HPDE6-E6E7 (cell line): ENCODE results near the gene TBC1D22A.

Source experiments
- DNase-seq: peaks from one replicate; pipeline ENCODE4 v3.0.0; 2011; ENCODE audit warnings: missing footprints; ENCODE audit errors: extremely low spot score

The TBC1D22A gene

GRCh38 chr22:47032956-47033647 is 270.7 kb downstream of the TBC1D22A start:
- no peak for DNase-seq

DNA sequence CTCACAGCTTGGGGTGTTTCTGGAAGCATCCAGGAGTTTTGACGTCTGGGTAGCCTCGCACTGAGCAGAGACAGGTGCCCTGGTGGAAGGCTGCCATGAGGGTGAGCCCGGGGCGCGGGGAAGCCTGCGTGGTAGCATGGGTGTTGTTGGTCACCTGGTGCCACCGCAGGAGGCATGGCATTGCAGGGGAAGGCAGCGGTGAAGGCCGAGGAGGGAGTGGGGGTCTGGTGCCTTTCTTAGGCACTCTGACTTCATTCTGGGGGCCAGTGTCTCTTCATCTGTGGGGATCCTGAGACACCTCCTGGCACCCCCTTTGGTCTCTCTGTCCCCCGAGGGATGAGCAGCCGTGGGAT is 271.2 kb downstream of the TBC1D22A start:
- no peak for DNase-seq

DNA sequence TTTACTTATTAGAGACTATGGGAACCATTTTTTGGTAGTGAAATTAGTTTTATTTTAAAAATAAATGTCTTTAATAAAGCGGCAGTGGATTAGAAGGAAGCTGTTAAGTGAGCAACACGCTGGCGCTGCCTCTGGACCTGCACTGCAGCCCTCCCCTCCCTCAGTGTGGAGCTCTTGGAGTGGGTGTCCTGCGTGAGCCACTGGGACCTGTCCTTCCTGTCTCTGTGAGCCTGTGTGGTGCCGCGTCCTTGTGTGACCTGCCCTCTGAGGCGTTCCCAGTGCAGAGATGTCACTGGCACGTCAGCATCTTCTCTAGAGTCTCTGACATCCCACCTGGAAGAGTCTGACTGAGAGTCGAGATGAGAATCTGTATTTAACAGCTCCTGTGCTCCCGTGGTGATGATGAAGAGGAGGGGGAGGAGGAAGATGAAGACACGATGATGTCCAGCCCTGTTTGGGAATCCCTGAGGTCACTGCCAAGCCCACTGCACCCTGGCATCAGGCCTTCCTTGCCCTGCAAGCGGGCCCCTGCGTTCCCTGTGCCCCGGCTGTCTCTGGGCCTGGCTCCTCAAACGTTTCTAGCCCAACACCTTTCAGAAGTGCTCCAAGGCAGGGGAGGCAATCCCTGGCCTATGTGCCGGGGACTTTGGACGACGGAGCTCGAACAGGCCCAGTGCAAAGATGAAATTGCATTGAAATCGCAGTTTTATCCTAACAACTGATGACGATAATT is 271.8 kb downstream of the TBC1D22A start:
- no peak for DNase-seq

- no peak for DNase-seq
Observed at GRCh38 chr22:47034905-47035419, 272.5 kb downstream of the TBC1D22A start.

DNA sequence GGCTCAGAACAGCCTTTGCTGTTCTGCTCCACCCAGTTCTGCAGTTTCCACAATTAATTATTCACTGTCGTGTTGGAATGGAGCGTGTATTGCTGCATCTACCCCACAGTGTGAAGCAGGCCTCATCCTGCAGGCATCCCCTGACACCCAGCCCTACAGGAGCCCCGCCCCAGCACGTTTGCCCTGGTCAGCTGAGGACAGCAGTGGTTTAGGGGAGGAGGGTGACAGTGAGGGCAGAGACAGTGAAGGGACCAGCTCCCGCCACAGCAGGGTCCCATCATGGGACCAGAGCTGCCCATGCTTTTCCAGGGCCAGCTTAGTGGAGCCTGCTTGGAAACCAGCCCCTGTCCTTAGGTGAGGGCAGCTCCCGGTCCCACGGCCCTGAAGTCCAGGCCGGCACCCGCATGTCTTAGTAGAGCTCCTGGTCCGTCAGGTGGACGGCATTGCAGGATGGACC is 273.0 kb downstream of the TBC1D22A start:
- DNase-seq = no peak

DNA sequence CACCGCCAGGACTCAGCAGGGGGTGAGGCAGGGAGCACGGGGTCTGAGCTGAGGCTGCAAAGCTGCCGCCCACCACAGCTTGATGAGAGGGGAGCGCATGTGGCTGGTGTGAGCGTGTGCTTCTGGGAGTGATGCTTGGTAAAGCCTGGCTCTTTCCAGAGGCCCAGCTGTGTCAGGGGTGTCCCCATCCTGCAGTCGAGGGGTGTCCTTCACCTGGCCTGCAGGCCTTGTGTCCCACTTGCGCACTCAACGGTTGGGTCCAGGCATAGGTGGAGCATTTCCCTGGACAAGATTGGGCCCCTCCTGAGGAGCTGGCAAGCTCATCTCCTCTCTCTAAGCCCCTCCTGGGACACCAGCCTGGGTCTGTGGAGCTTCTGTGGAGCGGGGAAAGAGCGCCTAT is 273.9 kb downstream of the TBC1D22A start:
- DNase-seq = no peak

- no peak for DNase-seq
Observed at GRCh38 chr22:47036936-47037485, 274.6 kb downstream of the TBC1D22A start.

DNA sequence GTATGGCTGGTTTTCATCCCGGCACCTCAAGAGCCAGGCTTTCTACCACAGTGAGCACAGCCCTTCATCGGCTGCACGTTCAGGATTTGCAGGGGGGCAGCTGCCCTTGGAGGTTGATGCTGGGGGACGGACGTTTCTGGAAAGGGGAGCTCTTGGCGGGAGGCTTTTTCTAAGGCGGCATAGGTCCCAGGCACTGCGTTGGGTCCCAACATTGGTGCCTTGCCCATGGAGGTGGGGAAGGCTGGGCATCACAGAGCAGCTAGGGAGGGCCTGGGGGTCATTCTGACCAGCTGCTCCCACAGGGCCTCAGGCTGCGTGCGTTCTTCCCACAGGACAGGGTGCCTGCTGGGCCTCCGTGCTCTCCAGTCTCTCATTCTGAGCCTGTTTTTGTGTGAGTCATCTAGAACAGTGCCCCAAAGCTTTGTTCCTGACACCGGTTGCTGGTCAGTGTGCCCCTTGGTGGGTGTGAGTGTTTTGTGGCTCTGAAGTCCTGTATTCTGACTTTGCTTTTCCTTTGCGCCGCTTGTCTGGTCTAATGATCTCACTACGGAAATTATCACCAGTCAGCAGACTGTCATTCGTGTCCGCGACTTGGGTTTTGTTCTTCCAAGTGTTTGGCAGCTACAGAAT is 275.9 kb downstream of the TBC1D22A start:
- no peak for DNase-seq

- DNase-seq = no peak
Observed at GRCh38 chr22:47039356-47039755, 276.9 kb downstream of the TBC1D22A start.

DNA sequence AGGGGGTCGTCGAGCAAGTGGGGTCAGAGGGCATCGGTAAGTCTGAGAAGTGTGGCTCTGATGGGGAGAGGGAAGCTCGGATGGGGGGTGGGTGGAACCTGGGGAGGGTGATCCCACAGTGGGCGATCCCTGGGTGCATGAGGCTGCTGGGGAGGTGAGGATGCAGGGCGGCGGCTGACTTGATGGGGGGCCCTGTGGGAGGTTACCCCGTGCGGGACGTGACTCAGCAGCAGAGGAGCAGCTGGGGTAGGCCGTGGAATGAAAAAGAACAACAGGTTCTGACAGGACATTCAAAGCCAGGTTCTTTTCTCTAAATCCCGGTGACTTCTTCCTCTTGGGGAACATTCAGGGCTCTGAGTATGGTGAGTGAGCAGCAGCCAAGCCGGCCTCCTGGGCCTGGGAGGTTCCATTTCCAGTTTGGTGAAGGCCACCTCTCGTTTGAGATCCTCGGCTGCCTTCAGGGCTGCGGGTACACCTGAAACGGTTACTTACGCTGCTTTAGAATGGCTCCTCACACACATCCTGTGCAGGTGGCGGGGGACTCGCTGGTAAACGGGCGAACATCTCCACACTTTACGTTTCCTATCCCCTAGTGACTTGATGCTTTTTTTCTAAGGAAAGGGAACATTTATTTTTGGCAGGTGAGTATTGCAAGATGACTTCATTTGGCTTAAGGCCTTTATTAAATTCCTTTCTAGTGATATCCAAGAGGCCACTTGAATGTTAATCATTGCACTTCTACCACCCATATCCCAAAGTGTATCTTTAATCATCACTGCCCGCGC is 278.2 kb downstream of the TBC1D22A start:
- DNase-seq = no peak

- DNase-seq = no peak
Observed at GRCh38 chr22:47041271-47042115, 279.0 kb downstream of the TBC1D22A start.

DNA sequence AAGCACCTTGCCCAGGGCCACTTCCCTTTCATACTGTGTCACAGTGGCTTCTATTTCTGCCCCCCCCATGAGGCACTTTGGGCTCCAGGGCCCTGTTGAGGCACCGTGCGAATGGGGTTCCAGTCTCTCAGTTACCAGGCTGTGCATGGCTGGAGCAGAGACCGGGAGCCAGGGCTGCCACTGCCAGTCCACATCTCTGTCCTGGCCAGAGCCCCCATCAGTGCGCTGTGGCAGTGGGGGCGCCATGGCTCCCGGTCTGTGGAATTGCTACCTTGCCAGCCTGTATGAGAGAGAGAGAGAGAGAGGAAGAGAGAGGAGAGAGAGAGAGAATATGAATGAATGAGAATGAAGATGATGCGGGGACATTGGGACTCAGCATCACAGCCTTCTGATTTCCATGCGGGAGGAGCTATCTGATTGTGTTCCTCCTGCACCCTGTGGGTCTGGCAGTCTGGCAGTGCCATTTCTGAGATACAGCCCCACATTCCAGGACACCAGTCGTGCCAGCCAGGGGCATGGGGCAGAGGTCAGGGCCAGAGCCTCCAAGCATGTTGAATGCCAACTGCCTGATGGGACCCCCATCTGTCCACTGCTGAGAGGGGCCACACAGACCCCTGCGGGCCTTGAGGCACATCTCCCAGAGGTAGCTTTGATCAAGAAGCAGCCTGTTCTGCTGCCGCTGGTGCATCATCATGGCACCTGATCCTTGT is 279.8 kb downstream of the TBC1D22A start:
- DNase-seq = no peak

- no peak for DNase-seq
Observed at GRCh38 chr22:47042861-47043496, 280.5 kb downstream of the TBC1D22A start.

DNA sequence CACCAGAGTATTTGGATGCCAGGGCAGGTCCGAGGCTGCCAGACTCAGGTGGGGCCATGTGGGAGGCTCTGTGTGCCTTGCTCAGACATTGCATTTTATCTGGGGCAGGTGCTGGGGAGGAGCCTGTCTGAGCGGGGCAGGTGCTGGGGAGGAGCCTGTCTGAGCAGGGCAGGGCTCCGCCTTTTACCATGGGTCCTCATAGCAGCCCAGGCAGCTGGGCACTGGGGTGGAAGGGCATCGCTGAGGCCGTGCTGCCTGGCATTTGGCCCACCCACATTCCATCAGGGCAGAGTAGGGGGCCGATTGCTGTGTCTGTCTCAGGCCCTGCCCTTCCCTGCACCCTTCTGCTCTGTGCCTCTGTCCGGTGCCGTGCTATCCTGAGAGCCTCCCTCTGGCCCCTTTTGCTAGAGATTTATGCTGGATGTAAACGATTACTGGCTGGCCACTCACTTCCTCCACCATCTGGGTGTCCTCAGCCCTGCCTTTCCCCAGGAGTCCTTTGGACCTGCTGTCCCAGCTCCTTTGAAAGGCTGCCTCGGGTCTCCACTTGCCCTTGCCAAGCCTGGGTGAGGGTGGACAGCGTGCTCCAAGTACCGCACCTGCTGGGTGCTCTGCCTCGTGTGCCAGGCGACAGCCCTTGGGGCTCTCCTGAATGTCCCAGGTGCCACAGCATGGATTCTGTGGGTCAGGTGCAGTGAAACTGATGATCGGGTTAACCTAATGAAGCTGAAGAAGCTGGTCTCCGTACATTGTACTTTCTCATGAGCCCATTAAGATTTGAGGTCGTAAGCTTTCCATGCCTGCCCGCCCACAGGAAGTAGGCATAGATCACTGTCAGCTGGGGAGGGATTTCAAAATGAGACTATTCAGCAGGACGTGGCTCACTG is 281.6 kb downstream of the TBC1D22A start:
- DNase-seq = no peak

DNA sequence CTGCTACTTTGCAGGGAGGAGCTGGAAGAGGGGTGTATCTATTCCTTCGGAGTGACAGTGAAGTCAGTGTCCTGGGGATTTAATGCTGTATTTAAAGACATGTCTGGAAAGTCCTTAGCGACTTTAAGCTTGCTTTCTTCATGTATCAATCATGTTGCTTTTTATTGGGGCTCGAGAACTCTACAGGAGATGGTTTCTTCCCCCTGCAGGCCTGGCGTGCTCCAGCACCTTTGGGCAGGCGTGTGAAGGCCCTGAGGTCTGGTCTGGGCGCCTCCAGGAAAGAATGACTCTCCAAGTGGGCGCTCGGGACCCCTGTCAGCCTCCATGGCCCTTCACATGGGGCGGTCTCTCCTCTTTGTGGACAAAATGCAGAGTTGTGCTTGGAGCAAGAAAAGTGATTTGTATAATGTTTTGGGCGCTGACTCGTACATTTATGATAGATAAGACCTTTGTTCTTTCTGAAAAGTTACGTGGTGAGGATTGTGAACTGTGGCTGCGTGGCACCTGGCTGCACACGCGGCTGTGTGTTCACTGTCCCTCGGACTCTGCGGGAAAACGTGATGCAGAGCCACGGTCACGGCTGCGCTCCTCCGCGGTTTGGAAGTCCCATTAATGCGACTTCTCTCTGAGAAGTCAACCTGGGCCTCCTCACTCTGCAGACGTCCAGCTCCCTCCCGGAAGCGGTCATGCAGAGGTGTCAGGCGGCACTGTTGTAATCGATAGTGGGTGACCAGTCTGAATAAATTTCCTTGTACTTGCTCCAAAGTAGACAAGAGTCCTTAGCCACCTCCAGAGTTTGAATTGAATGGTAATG is 282.5 kb downstream of the TBC1D22A start:
- no peak for DNase-seq

DNA sequence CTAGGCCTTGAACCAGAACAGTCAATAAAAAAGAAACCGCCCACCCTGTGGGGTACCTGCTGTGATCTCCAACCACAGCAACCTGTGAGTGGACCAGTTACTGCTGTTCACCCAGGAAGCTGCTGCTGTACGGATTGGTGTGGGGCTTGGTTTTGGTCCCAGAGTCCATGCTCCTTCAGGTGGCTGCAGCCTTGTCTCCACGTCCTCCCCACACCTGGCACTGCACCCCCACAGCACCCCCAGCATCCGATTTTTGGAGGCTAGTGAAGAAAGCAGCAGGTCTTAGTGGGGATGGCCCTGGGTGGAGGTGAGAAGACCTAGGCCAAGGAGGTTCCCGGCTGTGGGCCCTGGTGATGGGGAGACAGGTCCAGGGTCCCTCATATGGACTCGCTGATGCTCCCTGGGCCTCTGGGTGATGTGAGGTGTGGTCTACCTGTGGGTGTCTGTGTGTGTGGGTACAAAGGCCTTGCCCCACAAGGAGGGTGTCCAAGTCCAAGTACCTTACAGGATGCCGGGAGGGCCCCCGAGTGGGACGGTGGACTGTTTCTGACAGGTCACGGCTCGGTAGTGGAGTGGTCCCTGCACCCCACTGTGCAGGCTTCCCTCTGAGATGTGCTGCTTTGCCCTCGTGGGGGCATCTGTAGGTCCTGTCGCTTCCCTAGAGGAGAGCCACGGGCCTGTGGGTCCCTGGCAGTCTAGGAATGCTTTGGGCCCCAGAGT is 283.4 kb downstream of the TBC1D22A start:
- no peak for DNase-seq
